SKM-1 (cell line): ENCODE measurements around the gene MROH9.
A peak's percentile ranks its signal among the peaks of the same experiment; 100 is the strongest.

Experiments used
- DNase-seq: peaks from one replicate; lab custom pipeline; 2025; ENCODE audit not compliant: unreplicated experiment; lab: John Stamatoyannopoulos, UW

The MROH9 gene

GRCh38 chr1:170964506-170964905 is 29.2 kb downstream of the MROH9 start:
- no peak for DNase-seq

GRCh38 chr1:170967042-170967910 is 31.9 kb downstream of the MROH9 start:
- peak; percentile 61 for DNase-seq

- DNase-seq: no peak
These were observed 34.9 kb downstream of the MROH9 start for GRCh38 chr1:170970256-170970655.

DNA sequence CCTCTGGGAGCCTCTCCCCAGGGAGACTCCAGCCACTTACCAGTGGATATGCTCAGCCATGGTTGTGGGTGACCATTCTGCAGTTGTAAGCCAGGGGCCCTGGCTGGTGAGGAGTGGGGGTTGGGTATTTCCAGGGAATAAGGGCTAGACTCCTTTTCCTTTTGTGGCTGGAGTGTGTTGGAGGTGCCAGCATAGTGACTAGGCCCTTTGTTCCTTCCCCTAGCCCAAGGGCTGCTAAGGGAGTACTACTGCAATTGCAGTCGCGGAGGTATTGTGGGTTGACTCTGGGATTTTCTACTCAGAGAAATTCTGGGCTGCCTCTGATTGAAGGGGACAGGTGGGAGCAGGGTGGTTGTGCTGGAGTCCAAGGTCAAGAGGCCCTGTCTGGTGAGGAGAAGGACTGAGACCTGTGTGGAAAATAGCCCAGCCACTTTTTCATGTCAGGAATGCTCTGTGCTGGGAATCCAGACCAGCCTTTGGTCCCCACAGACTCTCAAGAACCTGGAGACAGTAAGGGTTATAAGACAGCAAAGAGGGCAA is 43.1 kb downstream of the MROH9 start:
- no peak for DNase-seq

- DNase-seq: no peak
These were observed 50.1 kb downstream of the MROH9 start for GRCh38 chr1:170985406-170985805.

- no peak for DNase-seq
These were observed 51.6 kb downstream of the MROH9 start for GRCh38 chr1:170986901-170987300.

DNA sequence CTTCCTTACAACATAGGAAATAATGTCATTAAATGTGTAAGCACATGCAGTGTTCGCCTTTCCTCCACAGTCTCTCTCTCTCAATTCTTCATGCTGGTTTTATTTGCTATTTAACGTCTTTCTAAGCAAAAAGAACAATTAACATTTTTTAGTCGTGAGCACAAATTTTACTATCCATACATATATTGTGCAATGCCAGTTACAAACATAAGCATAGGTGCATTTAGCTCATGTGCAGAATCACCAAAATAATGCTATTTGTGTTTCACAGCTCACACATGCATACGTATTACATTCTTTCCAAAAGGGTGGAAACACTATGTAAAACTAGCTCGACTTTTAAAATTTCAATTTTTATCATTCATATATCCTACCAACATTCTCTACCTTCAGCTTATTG is 52.1 kb downstream of the MROH9 start:
- no peak for DNase-seq

DNA sequence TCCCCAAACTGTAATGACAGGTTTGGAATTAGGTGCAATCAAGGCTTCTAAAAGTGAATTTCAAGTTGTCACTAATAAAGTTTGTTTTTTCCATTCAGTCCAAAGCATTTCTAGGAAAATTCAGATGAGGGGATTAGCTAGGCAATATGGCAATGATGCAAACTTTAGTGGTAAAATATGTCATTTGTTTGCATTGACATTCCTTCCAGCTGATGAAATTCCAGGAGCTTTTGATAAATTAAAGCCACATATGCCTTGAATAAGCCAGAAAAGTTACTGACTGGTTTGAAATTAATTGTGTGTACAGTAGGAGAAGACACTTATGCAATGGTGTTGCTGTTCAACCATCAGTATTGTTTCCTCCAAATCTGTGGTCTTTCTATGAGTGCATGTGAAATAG is 57.8 kb downstream of the MROH9 start:
- DNase-seq: no peak

DNA sequence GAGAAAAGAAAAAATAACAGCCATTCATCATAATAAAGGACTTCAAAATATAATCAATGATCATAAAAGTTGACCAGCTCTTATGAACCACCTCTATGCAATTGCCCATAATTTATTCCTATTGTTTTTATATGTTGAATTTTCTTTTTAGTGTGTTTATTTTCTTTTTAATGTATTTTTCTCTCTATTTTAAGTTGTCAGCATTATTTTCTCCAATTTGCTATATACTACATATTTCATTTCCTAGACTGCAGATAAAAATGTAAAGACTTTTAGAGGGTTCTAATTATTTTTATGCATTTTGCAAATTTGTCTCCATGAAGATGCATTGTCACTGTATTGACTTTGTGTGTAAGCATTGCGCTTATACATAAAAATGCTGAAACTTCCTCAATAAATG is 58.4 kb downstream of the MROH9 start:
- DNase-seq: no peak

DNA sequence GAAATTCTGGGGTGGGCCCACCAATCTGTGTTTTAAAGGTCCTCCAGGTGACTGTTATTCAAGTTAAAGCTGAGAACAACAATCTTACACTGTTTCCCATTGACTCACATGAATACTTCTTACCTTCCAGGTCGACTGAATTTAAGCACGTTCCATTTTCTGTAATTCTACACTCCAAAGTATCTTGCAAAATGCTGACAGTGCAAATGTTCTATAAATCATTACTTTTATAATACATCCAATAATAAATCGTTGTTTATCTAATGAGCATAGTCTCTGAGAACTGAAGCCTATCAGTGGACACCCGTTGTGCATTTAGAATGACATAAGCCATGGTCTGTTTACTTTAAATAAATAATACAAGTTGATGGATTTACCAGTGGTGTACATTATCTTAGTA is 79.5 kb downstream of the MROH9 start:
- no peak for DNase-seq

DNA sequence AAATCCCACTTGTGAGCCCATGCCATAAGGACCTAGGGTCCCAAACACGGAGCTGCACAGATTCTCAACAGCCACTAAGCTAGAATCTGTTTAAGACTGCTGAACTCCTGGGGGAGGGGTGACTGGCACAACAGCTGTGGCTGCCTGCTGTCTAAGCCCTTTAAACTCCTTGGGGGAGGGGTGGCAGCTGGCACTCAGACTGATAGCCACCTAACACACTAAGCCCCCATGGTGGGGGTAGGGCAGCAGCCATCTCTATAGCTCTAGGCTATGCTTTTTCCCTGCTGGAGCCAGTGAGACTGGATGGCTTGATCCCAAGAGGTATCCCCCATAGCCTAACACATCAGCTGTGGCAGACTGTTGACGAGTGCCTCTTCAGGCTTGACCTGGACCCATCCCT is 82.1 kb downstream of the MROH9 start:
- DNase-seq: no peak

DNA sequence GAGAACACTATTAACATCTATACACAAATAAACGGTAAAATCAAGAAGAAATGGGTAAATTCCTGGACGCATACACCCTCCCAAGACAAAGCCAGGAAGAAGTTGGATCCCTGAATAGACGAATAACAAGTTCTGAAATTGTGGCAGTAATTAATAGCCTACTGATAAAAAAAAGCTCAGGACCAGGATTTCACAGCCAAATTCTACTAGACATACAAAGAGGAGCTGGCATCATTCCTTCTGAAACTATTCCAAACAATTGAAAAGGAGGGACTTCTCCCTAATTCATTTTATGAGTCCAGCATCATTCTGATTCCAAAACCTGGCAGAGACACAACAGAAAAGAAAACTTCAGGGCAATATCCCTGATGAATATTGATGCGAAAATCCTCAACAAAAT is 84.6 kb downstream of the MROH9 start:
- no peak for DNase-seq

DNA sequence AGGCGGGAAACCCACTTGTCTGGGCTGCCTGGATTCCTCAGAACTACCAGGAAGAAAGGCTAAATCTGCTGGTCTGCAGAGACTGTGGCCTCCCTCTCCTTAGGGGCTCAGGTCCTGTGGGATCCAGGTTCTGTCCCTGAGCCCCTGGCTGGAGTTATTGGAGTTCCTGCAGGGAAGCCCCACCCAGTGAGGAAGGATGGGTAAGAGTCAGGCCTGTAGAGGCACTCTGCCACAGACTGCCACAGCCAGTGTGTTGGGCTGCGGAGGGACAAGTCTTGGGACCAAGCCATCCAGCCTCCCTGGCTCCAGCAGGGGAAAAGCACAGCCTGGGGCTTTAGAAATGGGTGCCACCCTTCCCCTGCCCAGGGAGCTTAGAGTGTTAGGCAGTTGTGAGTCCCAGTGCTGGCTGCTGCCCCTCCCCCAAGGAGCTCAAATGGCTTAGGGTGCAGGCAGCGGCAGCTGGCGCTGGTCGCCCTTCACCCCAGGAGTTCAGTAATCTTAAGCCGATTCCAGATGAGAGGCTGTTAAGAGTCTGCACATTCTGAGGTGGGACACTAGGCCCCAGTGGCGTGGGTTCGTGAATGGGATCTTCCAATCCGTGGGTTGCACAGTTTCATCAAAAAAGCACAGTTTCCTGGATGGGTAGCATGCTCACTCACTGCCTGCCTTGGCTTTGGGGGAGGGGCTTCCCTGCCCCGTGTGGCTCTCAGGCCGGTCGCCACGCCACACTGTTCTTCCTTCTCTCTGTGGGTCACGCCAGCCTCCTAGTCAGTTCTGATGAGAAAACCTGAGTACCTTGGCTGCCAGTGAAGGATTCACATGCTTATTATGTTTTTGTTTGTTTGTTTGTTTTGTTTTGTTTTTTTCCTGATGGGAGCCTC is 97.7 kb downstream of the MROH9 start:
- no peak for DNase-seq

DNA sequence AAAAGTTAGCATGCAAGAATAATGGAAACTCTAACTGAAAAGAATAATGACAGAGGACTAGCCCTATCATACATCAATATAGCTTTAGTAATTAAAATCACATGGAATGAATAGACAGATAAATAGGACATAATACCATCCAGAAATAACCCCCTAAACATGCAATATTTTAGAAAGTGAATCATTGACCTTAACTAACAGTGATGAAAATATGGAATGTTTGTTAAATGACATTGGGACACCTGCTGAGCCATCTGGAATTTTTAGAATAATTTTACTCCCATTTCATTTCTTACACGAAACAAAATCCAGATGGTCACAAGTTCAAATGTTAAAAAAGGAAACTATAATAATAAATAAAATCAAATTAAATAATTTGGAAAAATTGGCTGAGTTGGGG is 102.3 kb downstream of the MROH9 start:
- DNase-seq: no peak

GRCh38 chr1:171038284-171038683 is 103.0 kb downstream of the MROH9 start:
- DNase-seq: no peak

DNA sequence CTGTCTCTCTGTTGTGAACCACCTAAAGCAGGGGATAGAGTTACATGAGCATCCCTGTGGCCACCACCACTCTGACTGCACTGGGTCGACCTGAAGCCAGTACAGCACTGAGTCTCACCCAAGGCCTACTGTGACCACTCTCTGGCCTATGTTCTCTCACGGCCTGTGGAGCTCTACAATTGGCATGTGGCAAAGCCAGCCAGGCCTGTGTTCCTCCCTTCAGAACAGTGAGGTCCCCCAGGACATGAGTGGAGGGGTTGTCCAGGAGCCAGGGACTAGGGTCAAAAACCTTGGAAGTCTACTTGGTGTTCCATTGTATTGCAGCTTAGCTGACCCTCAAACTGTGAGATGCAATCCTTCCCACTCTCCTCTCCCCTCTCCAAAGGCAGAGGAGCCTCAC is 112.7 kb downstream of the MROH9 start:
- DNase-seq: no peak

- no peak for DNase-seq
These were observed 117.6 kb downstream of the MROH9 start for GRCh38 chr1:171052977-171053376.

- no peak for DNase-seq
These were observed 120.8 kb downstream of the MROH9 start for GRCh38 chr1:171055966-171056643.

DNA sequence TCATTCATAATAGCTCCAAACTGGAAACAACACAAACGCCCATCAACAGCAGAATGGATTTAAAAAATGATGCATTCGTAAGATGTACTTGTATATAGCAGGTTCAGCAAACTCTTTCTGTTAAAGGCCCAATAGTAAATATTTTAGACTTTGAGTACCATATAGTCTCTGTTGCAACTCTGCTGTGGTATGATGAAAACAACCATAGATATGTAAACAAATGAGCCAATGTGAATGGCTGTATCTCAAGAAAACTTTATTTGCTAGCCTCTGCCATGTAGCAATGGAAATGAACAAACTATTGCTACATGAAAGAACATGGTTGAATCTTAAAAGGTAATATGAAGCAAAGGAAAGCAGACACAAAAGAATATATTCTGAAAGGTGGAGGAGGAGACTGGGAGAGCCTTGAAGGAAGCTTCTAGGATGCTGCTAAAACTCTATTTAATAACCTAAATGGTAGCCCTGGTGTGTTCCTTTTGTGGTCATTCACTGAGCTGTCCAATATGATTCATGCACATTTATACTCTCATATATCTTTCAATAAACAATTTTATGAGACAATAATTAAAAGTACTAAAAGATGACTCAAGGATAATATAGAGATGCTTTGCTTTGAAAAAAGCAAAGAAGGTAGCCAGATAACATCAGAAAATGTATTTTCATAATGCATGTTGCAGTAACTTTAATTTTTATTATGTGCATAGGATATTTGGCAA is 126.2 kb downstream of the MROH9 start:
- DNase-seq: no peak

GRCh38 chr1:171062902-171063301 is 127.6 kb downstream of the MROH9 start:
- DNase-seq: no peak

DNA sequence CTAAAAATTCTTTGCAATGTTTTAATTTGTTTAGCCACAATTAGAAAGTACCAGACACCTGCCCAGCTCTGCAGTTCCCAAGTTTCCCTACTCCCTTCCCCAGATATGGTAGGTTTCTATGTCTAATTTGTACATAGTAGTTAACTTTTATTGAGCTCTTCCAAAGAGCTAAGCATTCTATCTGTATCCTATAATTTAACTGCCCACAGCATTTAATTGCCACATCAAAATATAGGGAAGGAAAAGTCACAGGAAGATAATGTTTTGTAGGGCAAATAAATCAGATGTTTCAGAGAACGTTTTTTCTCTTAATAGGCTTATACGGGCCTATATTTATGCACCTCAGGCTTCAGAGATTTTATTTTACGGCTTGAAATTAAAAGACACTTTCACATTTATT is 139.7 kb downstream of the MROH9 start:
- DNase-seq: no peak
